NT2/D1 (cell line): ENCODE measurements around the gene MAP1LC3B2.
A peak's percentile ranks its signal among the peaks of the same experiment; 100 is the strongest.

Source experiments
- DNase-seq: peaks from one replicate; pipeline ENCODE4 v3.0.0-alpha.2; 2011; ENCODE audit warnings: low read depth, low spot score
- H3K27me3 ChIP-seq: 2 replicates; pipeline ENCODE4 v1.6.0; 2011; ENCODE audit warnings: mild to moderate bottlenecking; ENCODE audit not compliant: insufficient read length, insufficient read depth
- H3K36me3 ChIP-seq: 2 replicates; pipeline ENCODE4 v1.6.1; 2011; ENCODE audit warnings: mild to moderate bottlenecking, low read length, mixed read lengths; ENCODE audit not compliant: insufficient read depth, insufficient read length
- H3K4me1 ChIP-seq: 2 replicates; pipeline ENCODE4 v1.5.1; 2011; ENCODE audit not compliant: insufficient read depth, insufficient read length
- H3K4me3 ChIP-seq: 2 replicates; pipeline ENCODE4 v1.5.1; 2011; ENCODE audit warnings: low read depth; ENCODE audit not compliant: insufficient read length
- H3K9ac ChIP-seq: 2 replicates; pipeline ENCODE4 v1.6.0; 2011; ENCODE audit warnings: low read depth; ENCODE audit not compliant: insufficient read length
- H3K9me3 ChIP-seq: 2 replicates; pipeline ENCODE4 v1.5.1; 2011; ENCODE audit warnings: mild to moderate bottlenecking, low read length; ENCODE audit not compliant: insufficient read depth
- SUZ12 ChIP-seq: IDR thresholded peaks from 2 replicates; pipeline ENCODE4 v1.6.1; 2011; ENCODE audit not compliant: insufficient read length, insufficient read depth; ENCODE audit errors: extremely low read depth
- YY1 ChIP-seq: IDR thresholded peaks from 2 replicates; pipeline ENCODE4 v1.6.1; 2011; ENCODE audit not compliant: insufficient read length, insufficient read depth
- ZNF274 ChIP-seq: IDR thresholded peaks from 2 replicates; pipeline ENCODE4 v1.6.1; 2011; ENCODE audit warnings: mild to moderate bottlenecking, low read depth, low read length

Gene MAP1LC3B2

GRCh38 chr12:116532428-116532827 is 26.8 kb upstream of the MAP1LC3B2 start:
- Histone ChIP-seq H3K9me3 (no peaks in the 10 kb centered on the region), H3K9ac (no peak overlapping the region), H3K36me3 (peaks cover 5% of the 10 kb centered on the region), H3K27me3 (no peaks in the 10 kb centered on the region), H3K4me3 (no peak overlapping the region), H3K4me1 (peaks cover 8% of the 10 kb centered on the region)
- TF ChIP-seq YY1 (no peak), SUZ12 (no peak), ZNF274 (no peak)
- no peak for DNase-seq

DNA sequence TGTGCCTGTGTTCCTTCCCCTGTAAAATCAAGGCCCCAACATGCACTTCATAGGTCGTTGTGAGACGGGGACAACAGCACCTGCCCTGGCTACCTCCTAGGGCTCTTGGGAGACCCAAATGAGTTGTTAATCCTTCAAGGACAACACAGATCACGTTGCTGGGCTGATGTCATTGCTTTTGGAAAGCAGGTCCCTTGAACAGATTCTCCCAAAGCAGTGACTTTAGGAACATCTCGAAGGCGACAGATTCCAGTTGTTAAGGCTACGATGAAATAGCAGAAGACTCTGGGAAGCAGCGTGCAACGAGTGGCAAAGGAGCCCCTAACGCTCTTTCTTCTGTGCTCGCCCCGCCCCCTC is 26.2 kb upstream of the MAP1LC3B2 start:
- Histone ChIP-seq H3K36me3 (peaks cover 5% of the 10 kb centered on the region), H3K27me3 (no peaks in the 10 kb centered on the region), H3K9ac (peak overlapping the region; percentile 65), H3K4me3 (peak overlapping the region; percentile 13), H3K9me3 (no peaks in the 10 kb centered on the region), H3K4me1 (peaks cover 9% of the 10 kb centered on the region)
- no peak for DNase-seq
- TF ChIP-seq YY1 (no peak), SUZ12 (no peak), ZNF274 (no peak)

DNA sequence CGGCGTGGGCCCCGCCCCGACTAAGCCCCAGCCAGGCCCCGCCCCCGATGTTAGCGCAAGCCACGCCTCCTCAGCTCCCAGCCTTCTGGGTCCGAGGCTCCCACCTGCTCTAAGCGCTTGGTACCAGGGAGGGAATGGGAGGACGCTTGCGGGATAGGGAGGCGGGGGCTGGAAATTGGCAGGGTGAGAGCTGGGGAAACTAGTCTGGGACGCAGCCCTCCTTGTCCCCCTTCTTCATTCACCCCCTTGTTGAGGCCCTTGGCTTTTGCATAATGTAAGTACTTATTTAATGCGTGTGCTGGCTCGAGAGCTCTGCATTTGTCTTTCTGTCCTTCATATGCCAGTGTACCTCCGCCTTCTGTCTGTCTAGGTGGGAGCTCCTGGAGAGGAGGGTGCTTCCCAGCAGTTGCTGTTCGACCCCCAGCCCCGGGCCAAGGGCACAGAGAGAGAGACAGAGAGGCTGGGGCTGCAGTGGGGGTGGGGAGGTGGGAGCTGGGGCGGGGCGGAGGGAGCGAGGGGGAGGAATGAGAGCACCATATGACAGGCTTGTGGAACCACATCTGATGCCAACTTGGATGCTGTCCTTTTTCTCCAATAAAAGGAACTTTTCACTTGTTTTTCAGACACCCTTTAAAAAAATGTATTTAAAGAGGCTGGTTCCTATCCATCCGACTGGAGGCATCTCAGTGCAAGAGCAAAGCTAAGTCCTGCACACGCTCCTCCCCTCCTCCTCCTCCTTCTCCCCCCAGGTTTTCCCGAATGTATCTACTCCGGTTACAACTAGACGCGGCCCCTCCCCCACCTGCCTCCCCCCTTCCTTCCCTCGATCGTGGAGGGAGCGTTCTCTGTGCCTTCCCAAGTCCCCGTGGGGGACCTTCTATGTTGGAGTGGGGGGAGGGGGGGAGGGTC is 25.6 kb upstream of the MAP1LC3B2 start:
- H3K4me1 ChIP-seq: peaks cover 12% of the 10 kb centered on the region
- no peak for TF ChIP-seq YY1
- TF ChIP-seq ZNF274: no peak
- no peak for TF ChIP-seq SUZ12
- peak overlapping the region; percentile 75 for H3K4me3 ChIP-seq
- DNase-seq: peak; percentile 80
- H3K27me3 ChIP-seq: no peaks in the 10 kb centered on the region
- peak overlapping the region; percentile 88 for H3K9ac ChIP-seq
- peaks cover 5% of the 10 kb centered on the region for H3K36me3 ChIP-seq
- no peaks in the 10 kb centered on the region for H3K9me3 ChIP-seq

GRCh38 chr12:116534311-116535121 is 24.7 kb upstream of the MAP1LC3B2 start:
- peak overlapping the region; percentile 80 for H3K9ac ChIP-seq
- peaks cover 17% of the 10 kb centered on the region for H3K4me1 ChIP-seq

GRCh38 chr12:116535241-116535640 is 23.9 kb upstream of the MAP1LC3B2 start:
- Histone ChIP-seq H3K36me3 (peaks cover 5% of the 10 kb centered on the region), H3K9ac (peak overlapping the region; percentile 80), H3K4me1 (peaks cover 17% of the 10 kb centered on the region), H3K4me3 (no peak overlapping the region), H3K27me3 (no peaks in the 10 kb centered on the region), H3K9me3 (no peaks in the 10 kb centered on the region)
- TF ChIP-seq SUZ12: no peak
- TF ChIP-seq YY1: no peak
- no peak for TF ChIP-seq ZNF274
- DNase-seq: no peak

More at GRCh38 chr12:116534311-116535121, 24.7 kb upstream of the MAP1LC3B2 start:
- Histone ChIP-seq H3K9me3 (no peaks in the 10 kb centered on the region), H3K27me3 (no peaks in the 10 kb centered on the region), H3K36me3 (peaks cover 5% of the 10 kb centered on the region), H3K4me3 (peak overlapping the region; percentile 75)
- TF ChIP-seq YY1: no peak
- no peak for TF ChIP-seq ZNF274
- no peak for TF ChIP-seq SUZ12
- no peak for DNase-seq

DNA sequence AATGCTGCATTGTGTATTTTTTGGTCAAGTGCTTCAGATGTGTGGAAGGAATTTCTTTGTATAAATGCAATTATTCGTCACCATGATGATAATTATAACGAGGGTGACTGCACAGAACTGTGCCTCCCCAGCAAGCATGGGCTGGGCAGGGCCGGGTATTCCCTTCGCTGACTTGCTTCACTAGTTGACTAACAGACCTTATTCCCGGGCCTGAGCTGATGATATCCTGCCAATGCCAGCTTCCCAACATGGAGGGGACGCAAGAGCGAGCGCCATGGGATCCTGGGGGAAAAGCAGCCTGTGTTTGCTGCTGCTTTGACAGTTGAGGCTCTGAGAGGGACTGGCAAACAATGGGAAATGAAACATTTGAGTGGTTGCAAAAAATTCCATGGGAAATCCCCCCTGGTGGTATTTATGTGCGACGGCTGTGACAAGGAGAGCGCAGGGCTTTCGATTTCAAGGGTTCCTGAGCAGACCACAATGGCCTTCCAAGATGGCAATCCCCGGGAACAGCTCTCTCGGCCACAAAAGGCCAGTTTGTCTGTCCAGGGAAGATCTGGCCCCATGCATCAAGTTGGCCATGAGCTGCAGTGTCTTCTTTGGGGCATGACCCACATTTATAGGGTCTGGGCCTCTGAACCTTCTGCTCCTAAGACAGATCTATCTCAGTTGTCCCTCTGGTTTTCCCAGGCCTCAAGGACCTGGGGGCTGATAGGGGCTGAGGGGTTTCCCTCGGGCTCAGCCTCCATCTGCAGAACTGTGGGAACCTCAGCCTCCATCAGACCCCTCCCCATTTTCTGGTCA is 21.9 kb upstream of the MAP1LC3B2 start:
- Histone ChIP-seq H3K4me3 (no peak overlapping the region), H3K27me3 (no peaks in the 10 kb centered on the region), H3K9me3 (no peaks in the 10 kb centered on the region), H3K4me1 (peaks cover 17% of the 10 kb centered on the region), H3K9ac (no peak overlapping the region), H3K36me3 (peaks cover 5% of the 10 kb centered on the region)
- no peak for DNase-seq
- TF ChIP-seq YY1 (no peak), SUZ12 (no peak), ZNF274 (no peak)
